ENCODE data around the gene NEAT1.
"Not testable (repeated sequence)": the region's sequence is repeated elsewhere in the genome, so short reads cannot be mapped to it uniquely, and the experiment has no call there.

The NEAT1 gene

GRCh38 chr11:65410936-65411680 is 11.5 kb upstream of the NEAT1 start:
- no peaks in the 10 kb centered on the region for H3K27me3 Mint-ChIP-seq (ENCODE audit: low read depth)
- H3K4me3 Mint-ChIP-seq, result no peak overlapping the region
- H3K36me3 Mint-ChIP-seq (ENCODE audit: low read depth), result peaks cover 22% of the 10 kb centered on the region
- H3K27ac Mint-ChIP-seq, result no peak overlapping the region
- H3K9me3 Mint-ChIP-seq, result no peaks in the 10 kb centered on the region
- no peak for DNase-seq (ENCODE audit: low spot score)
- peaks cover 4% of the 10 kb centered on the region for H3K4me1 Mint-ChIP-seq (ENCODE audit: low read depth)

GRCh38 chr11:65411681-65412070 is 10.9 kb upstream of the NEAT1 start:
- H3K36me3 Mint-ChIP-seq (ENCODE audit: low read depth), result peaks cover 22% of the 10 kb centered on the region
- H3K27me3 Mint-ChIP-seq (ENCODE audit: low read depth), result no peaks in the 10 kb centered on the region
- peaks cover 7% of the 10 kb centered on the region for H3K4me1 Mint-ChIP-seq (ENCODE audit: low read depth)
- no peak for DNase-seq (ENCODE audit: low spot score)
- no peak overlapping the region for H3K27ac Mint-ChIP-seq
- no peak overlapping the region for H3K4me3 Mint-ChIP-seq
- H3K9me3 Mint-ChIP-seq, result no peaks in the 10 kb centered on the region

DNA sequence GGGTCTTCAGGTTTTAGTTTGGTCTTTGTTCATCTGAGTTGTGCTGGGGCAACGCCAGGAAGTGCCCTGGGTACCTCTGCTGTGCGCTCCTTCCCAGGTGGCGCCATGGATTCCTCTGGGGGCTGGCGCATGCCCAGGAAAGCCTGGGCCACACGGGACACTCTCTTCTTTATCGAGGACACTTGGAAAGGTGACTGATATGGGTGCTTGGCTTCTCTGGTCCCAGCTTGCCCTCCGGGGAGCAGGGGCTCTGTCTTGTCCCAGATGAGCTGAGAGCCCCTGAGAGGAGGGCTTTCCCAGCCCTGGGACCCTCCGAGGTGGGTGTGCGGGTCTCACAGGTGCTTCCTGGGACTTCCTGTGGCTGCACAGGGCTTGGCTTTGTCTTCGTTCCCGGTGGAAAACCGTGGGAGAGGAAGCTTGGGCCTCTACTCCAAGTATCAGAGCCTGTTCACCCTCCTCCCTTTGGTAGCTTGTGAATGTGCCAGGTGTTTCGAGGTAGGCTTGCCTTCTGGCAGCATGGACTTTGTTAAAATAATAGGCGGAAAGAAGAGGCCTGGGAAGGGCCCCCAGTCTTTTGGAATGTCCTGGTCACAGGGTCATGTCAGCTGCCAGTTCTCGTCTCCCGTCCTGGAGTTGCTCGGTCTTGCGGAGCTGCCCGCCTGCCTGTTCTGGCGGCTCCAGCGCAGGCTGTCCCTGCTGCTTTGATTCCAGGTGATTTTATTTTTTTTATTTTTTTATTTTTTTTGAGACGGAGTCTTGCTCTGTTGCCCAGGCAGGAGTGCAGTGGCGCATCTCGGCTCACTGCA is 10.1 kb upstream of the NEAT1 start:
- Mint-ChIP-seq H3K4me3 (no peak overlapping the region), H3K4me1 (ENCODE audit: low read depth) (peaks cover 15% of the 10 kb centered on the region), H3K27ac (no peak overlapping the region), H3K36me3 (ENCODE audit: low read depth) (peaks cover 22% of the 10 kb centered on the region), H3K9me3 (no peaks in the 10 kb centered on the region), H3K27me3 (ENCODE audit: low read depth) (no peaks in the 10 kb centered on the region)
- DNase-seq (ENCODE audit: low spot score), result no peak

- H3K27ac Mint-ChIP-seq, result not testable (repeated sequence)
- H3K36me3 Mint-ChIP-seq (ENCODE audit: low read depth), result peaks cover 22% of the 10 kb centered on the region
Observed at GRCh38 chr11:65413077-65413664, 9.4 kb upstream of the NEAT1 start.

GRCh38 chr11:65414776-65415498 is 7.7 kb upstream of the NEAT1 start:
- Mint-ChIP-seq H3K36me3 (ENCODE audit: low read depth) (peaks cover 12% of the 10 kb centered on the region), H3K9me3 (no peaks in the 10 kb centered on the region), H3K27me3 (ENCODE audit: low read depth) (no peaks in the 10 kb centered on the region), H3K4me1 (ENCODE audit: low read depth) (peaks cover 30% of the 10 kb centered on the region), H3K4me3 (no peak overlapping the region), H3K27ac (no peak overlapping the region)
- no peak for DNase-seq (ENCODE audit: low spot score)

More at GRCh38 chr11:65413077-65413664, 9.4 kb upstream of the NEAT1 start:
- peaks cover 22% of the 10 kb centered on the region for H3K4me1 Mint-ChIP-seq (ENCODE audit: low read depth)
- not testable (repeated sequence) for DNase-seq (ENCODE audit: low spot score); H3K9me3 Mint-ChIP-seq; H3K27me3 Mint-ChIP-seq (ENCODE audit: low read depth); H3K4me3 Mint-ChIP-seq

- Mint-ChIP-seq H3K9me3 (no peaks in the 10 kb centered on the region), H3K27ac (peak overlapping the region; percentile 13), H3K4me1 (ENCODE audit: low read depth) (peaks cover 35% of the 10 kb centered on the region), H3K36me3 (ENCODE audit: low read depth) (peaks cover 10% of the 10 kb centered on the region), H3K27me3 (ENCODE audit: low read depth) (no peaks in the 10 kb centered on the region), H3K4me3 (peak overlapping the region; percentile 95)
- DNase-seq (ENCODE audit: low spot score), result no peak
Observed at GRCh38 chr11:65415499-65416340, 6.9 kb upstream of the NEAT1 start.

DNA sequence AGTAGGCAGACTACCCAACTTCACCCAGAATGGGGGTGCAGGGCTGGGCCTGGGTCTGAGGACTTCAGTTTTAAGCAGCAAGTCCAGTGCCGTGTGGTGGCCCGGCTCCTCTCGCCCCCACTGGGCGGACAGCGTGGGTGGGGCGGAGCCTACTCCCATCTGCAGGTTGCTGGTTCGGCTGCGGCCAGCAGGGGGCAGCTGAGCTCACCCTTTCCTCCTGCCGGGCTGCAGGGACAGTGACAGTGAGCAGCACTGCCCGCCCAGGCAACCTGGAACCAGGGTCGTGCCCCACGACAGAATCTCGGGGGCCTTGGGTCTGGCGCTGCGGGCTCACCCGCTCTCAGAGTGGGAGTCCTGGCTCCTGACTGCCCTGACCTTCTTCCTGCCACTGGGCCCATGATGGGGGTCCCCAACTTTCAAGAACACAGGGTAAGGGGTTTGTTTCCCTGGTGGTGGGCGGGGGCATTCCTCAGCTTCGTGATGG is 6.2 kb upstream of the NEAT1 start:
- Mint-ChIP-seq H3K4me1 (ENCODE audit: low read depth) (peaks cover 37% of the 10 kb centered on the region), H3K9me3 (no peaks in the 10 kb centered on the region), H3K4me3 (peak overlapping the region; percentile 95), H3K27ac (peak overlapping the region; percentile 98), H3K36me3 (ENCODE audit: low read depth) (peaks cover 6% of the 10 kb centered on the region), H3K27me3 (ENCODE audit: low read depth) (no peaks in the 10 kb centered on the region)
- peak; percentile 92 for DNase-seq (ENCODE audit: low spot score)

- H3K4me3 Mint-ChIP-seq, result peak overlapping the region; percentile 95
- H3K4me1 Mint-ChIP-seq (ENCODE audit: low read depth), result peaks cover 37% of the 10 kb centered on the region
- DNase-seq (ENCODE audit: low spot score), result peak; percentile 25
- H3K27me3 Mint-ChIP-seq (ENCODE audit: low read depth), result no peaks in the 10 kb centered on the region
- no peaks in the 10 kb centered on the region for H3K9me3 Mint-ChIP-seq
- H3K27ac Mint-ChIP-seq, result peak overlapping the region; percentile 98
- H3K36me3 Mint-ChIP-seq (ENCODE audit: low read depth), result peaks cover 6% of the 10 kb centered on the region
Observed at GRCh38 chr11:65416841-65417701, 5.5 kb upstream of the NEAT1 start.

GRCh38 chr11:65417702-65418430 is 4.7 kb upstream of the NEAT1 start:
- Mint-ChIP-seq H3K4me1 (ENCODE audit: low read depth) (peaks cover 40% of the 10 kb centered on the region), H3K9me3 (no peaks in the 10 kb centered on the region), H3K4me3 (peak overlapping the region; percentile 95), H3K27ac (peak overlapping the region; percentile 98), H3K27me3 (ENCODE audit: low read depth) (peaks cover 4% of the 10 kb centered on the region), H3K36me3 (ENCODE audit: low read depth) (peaks cover 7% of the 10 kb centered on the region)
- peak; percentile 51 for DNase-seq (ENCODE audit: low spot score)

DNA sequence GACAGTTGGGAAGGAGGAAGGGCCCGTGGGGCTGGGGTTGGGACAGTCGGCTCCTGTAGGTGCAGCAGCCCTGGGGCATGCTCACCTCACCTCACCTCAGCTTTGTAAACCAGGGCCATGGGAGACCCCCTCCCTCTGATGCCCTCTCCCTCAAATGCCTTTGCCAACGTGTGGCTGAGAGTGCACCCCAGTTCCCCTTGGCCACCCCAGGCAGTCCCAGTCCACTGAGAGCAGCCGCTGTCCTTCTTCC is 4.2 kb upstream of the NEAT1 start:
- Mint-ChIP-seq H3K27ac (peak overlapping the region; percentile 98), H3K4me1 (ENCODE audit: low read depth) (peaks cover 42% of the 10 kb centered on the region), H3K4me3 (peak overlapping the region; percentile 95), H3K36me3 (ENCODE audit: low read depth) (peaks cover 11% of the 10 kb centered on the region), H3K27me3 (ENCODE audit: low read depth) (peaks cover 5% of the 10 kb centered on the region), H3K9me3 (no peaks in the 10 kb centered on the region)
- no peak for DNase-seq (ENCODE audit: low spot score)

- H3K27me3 Mint-ChIP-seq (ENCODE audit: low read depth), result peaks cover 11% of the 10 kb centered on the region
- peak overlapping the region; percentile 98 for H3K27ac Mint-ChIP-seq
- peaks cover 16% of the 10 kb centered on the region for H3K36me3 Mint-ChIP-seq (ENCODE audit: low read depth)
- H3K4me1 Mint-ChIP-seq (ENCODE audit: low read depth), result peaks cover 42% of the 10 kb centered on the region
- H3K4me3 Mint-ChIP-seq, result peak overlapping the region; percentile 95
- no peaks in the 10 kb centered on the region for H3K9me3 Mint-ChIP-seq
- peak; percentile 93 for DNase-seq (ENCODE audit: low spot score)
Observed at GRCh38 chr11:65418681-65419459, 3.7 kb upstream of the NEAT1 start.

All from T-helper 2 cell treated with Interferon-gamma antibody and Interleukin-4, amounts not matched to agents 5 μg/mL and 100 μg/mL, for 36 hours (primary cell).